ENCODE measurements around the gene AGER. TPM values are rescaled to one million over a fixed set of nuclear protein-coding genes. Genes with fewer than 3 reads are reported as not detected.

AGER gene
- polyA plus RNA-seq, 1 donor from 2014 or later = 7.2 TPM

DNA sequence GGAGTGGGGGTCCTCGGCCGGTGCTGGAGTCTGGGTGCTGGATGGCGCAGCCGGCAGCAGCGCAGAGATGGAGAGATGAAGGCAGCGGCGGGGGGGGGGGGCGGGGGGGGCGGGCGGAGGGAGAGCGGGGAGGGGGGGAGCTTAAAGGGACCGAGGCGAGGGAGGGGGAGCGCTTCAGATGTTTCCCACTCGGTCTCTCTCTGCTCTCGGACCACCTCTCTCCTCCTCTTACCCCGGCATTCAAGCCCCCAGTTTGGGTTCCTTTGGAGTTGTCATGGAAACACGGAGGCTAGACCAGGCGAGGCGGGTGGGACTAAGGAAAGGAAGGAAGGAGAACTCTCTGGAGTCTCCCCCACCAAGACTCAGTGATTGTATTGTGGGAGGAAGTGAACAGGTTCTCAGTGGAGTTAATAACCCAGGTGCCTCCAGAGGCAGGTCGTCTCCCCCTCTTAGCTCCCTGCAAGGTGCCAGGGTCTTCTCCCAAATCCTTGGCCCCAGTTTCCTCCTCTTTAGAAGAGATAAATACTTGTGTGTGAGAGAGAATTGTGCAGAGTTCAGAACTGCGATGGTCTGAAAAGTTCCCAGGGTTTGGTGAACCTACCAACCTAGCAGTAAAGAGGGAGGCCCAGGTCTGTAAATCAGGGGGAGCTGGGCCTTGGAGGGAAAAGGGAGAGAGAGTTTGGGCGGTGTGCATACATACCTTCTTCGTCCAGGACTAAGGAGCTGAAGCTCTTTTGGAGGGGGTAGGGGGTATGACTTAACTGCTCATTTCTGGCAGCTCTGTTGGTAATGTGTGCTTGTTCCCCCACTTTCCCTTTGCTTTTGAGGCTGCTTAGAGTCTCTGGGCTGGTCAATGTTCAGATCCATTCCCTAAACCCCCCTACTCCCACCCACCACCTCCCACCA lies 31.9 kb downstream of the AGER start, which contains the start of gene PRRT1:
TSS of gene PRRT1 (minus strand) at position 77 of the 906 bp plus-strand sequence. CDS start 112 bp downstream, outside the sequence.
- Histone ChIP-seq H3K9me2 (ENCODE audit: insufficient read depth, low read length) (no peaks in the 10 kb centered on the region), H3K9ac (ENCODE audit: low read length) (peak within 1 kb of the TSS; percentile 86), H3K36me3 (ENCODE audit: insufficient read depth, low read length) (no peaks in the 10 kb centered on the region), H3K4me3 (ENCODE audit: low read length) (peak within 1 kb of the TSS; percentile 79), H2AFZ (ENCODE audit: low read depth, low read length) (no peak within 1 kb of the TSS), H3K27me3 (ENCODE audit: insufficient read depth, low read depth, low read length) (peaks cover 47% of the 10 kb centered on the region), H3K79me2 (replicated peaks; ENCODE audit: insufficient read depth, low read length) (peaks cover 9% of the 10 kb centered on the region), H3K4me2 (ENCODE audit: low read length) (peak within 1 kb of the TSS; percentile 88), H3K27ac (ENCODE audit: low read length) (peak within 1 kb of the TSS; percentile 93), H4K20me1 (ENCODE audit: insufficient read depth) (no peaks in the 10 kb centered on the region), H3K9me3 (ENCODE audit: low read length) (no peaks in the 10 kb centered on the region), H3F3A (ENCODE audit: insufficient read depth, low read length, poor library complexity, severe bottlenecking) (no peaks in the 10 kb centered on the region)
- TF ChIP-seq, protein P1, sequence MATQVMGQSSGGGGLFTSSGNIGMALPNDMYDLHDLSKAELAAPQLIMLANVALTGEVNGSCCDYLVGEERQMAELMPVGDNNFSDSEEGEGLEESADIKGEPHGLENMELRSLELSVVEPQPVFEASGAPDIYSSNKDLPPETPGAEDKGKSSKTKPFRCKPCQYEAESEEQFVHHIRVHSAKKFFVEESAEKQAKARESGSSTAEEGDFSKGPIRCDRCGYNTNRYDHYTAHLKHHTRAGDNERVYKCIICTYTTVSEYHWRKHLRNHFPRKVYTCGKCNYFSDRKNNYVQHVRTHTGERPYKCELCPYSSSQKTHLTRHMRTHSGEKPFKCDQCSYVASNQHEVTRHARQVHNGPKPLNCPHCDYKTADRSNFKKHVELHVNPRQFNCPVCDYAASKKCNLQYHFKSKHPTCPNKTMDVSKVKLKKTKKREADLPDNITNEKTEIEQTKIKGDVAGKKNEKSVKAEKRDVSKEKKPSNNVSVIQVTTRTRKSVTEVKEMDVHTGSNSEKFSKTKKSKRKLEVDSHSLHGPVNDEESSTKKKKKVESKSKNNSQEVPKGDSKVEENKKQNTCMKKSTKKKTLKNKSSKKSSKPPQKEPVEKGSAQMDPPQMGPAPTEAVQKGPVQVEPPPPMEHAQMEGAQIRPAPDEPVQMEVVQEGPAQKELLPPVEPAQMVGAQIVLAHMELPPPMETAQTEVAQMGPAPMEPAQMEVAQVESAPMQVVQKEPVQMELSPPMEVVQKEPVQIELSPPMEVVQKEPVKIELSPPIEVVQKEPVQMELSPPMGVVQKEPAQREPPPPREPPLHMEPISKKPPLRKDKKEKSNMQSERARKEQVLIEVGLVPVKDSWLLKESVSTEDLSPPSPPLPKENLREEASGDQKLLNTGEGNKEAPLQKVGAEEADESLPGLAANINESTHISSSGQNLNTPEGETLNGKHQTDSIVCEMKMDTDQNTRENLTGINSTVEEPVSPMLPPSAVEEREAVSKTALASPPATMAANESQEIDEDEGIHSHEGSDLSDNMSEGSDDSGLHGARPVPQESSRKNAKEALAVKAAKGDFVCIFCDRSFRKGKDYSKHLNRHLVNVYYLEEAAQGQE (IDR thresholded peaks at IDR 0.05; ENCODE audit: borderline replicate concordance) = no peak
- TF ChIP-seq EP300 (conservative IDR thresholded peaks at IDR 0.05; ENCODE audit: poor library complexity, severe bottlenecking) (no peak), TAF1 (IDR thresholded peaks at IDR 0.05; ENCODE audit: low read depth) (no peak), POLR2AphosphoS5 (IDR thresholded peaks at IDR 0.05) (no peak), SMC3 (conservative IDR thresholded peaks at IDR 0.05; ENCODE audit: poor library complexity) (no peak), EZH2 (IDR thresholded peaks at IDR 0.05; ENCODE audit: borderline replicate concordance, insufficient read depth, low read length, poor library complexity, severe bottlenecking) (no peak), RAD21 (conservative IDR thresholded peaks at IDR 0.05) (no peak), MXI1 (conservative IDR thresholded peaks at IDR 0.05; ENCODE audit: poor library complexity, severe bottlenecking) (no peak)
- TF ChIP-seq, protein P2, sequence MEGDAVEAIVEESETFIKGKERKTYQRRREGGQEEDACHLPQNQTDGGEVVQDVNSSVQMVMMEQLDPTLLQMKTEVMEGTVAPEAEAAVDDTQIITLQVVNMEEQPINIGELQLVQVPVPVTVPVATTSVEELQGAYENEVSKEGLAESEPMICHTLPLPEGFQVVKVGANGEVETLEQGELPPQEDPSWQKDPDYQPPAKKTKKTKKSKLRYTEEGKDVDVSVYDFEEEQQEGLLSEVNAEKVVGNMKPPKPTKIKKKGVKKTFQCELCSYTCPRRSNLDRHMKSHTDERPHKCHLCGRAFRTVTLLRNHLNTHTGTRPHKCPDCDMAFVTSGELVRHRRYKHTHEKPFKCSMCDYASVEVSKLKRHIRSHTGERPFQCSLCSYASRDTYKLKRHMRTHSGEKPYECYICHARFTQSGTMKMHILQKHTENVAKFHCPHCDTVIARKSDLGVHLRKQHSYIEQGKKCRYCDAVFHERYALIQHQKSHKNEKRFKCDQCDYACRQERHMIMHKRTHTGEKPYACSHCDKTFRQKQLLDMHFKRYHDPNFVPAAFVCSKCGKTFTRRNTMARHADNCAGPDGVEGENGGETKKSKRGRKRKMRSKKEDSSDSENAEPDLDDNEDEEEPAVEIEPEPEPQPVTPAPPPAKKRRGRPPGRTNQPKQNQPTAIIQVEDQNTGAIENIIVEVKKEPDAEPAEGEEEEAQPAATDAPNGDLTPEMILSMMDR (IDR thresholded peaks at IDR 0.05; ENCODE audit: poor library complexity, severe bottlenecking) = no peak

DNA sequence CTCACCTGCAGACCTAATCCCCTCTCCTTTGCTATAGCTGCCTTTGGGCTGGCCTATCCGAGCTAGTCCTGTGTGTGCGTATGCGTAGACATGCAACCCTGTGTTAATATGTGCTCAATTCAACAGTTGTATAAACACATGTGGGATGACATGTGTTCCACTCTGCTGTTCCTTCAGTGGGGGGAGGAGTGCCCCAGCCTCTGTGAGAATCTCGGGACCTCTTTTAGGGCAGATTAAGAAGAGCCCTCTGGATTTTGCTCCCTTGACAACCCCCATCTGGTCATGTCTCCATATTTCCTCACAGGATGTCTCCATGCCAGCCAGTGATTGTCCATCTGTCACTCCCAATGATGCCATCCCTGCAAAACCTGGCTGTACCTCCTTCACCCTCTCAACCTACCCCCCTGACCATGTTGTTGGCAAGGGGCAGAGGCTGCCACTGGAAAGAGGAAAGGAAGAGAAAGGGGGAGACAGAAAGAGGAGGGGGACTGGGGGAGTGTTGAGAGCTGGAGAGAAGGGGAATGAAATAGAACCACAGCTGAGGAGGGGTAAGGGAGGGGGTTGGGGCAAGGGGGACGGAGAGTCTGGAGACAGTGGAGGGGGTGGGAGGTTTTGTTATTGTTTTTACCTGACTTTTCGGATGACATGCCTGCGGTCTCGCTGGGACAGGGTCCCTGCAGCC lies 32.7 kb downstream of the AGER start:
- Histone ChIP-seq H3K27ac (ENCODE audit: low read length) (no peak overlapping the region), H3K27me3 (ENCODE audit: insufficient read depth, low read depth, low read length) (peaks cover 47% of the 10 kb centered on the region), H3K9me3 (ENCODE audit: low read length) (no peaks in the 10 kb centered on the region), H3K4me2 (ENCODE audit: low read length) (peak overlapping the region; percentile 51), H3K36me3 (ENCODE audit: insufficient read depth, low read length) (no peaks in the 10 kb centered on the region), H2AFZ (ENCODE audit: low read depth, low read length) (no peak overlapping the region), H3F3A (ENCODE audit: insufficient read depth, low read length, poor library complexity, severe bottlenecking) (no peaks in the 10 kb centered on the region), H3K9ac (ENCODE audit: low read length) (peak overlapping the region; percentile 53), H4K20me1 (ENCODE audit: insufficient read depth) (no peaks in the 10 kb centered on the region), H3K9me2 (ENCODE audit: insufficient read depth, low read length) (no peaks in the 10 kb centered on the region), H3K4me3 (ENCODE audit: low read length) (peak overlapping the region; percentile 79), H3K79me2 (replicated peaks; ENCODE audit: insufficient read depth, low read length) (peaks cover 9% of the 10 kb centered on the region)
- TF ChIP-seq SMC3 (conservative IDR thresholded peaks at IDR 0.05; ENCODE audit: poor library complexity) (no peak), MXI1 (conservative IDR thresholded peaks at IDR 0.05; ENCODE audit: poor library complexity, severe bottlenecking) (peak; percentile 39)

Measured in neural cell (in vitro differentiated cells).